IPS DF 4.7 (cell line): ENCODE results near the gene UBE2F.
"Not testable (repeated sequence)": the region's sequence is repeated elsewhere in the genome, so short reads cannot be mapped to it uniquely, and the experiment has no call there.

Source experiments
- DNase-seq: peaks from one replicate; pipeline ENCODE4 v3.0.0-alpha.2; 2013; ENCODE audit warnings: low spot score; ENCODE audit errors: extremely low read depth

The UBE2F gene

GRCh38 chr2:238019962-238020361 is 53.1 kb downstream of the UBE2F start:
- no peak for DNase-seq

- DNase-seq: no peak
These were observed 54.0 kb downstream of the UBE2F start for GRCh38 chr2:238020816-238021215.

GRCh38 chr2:238021327-238021726 is 54.5 kb downstream of the UBE2F start:
- DNase-seq: no peak

- no peak for DNase-seq
These were observed 55.9 kb downstream of the UBE2F start for GRCh38 chr2:238022594-238023157.

GRCh38 chr2:238023608-238024007 is 56.8 kb downstream of the UBE2F start:
- DNase-seq: no peak

- DNase-seq: no peak
These were observed 58.2 kb downstream of the UBE2F start for GRCh38 chr2:238024986-238025385.

GRCh38 chr2:238025741-238026360 is 59.0 kb downstream of the UBE2F start:
- DNase-seq: no peak

- DNase-seq: no peak
These were observed 60.2 kb downstream of the UBE2F start for GRCh38 chr2:238027058-238027457.

- DNase-seq: no peak
These were observed 61.0 kb downstream of the UBE2F start for GRCh38 chr2:238027591-238028415.

GRCh38 chr2:238029853-238030252 is 63.0 kb downstream of the UBE2F start:
- DNase-seq: no peak

- no peak for DNase-seq
These were observed 63.8 kb downstream of the UBE2F start for GRCh38 chr2:238030422-238031155.

- no peak for DNase-seq
These were observed 64.9 kb downstream of the UBE2F start for GRCh38 chr2:238031751-238032150.

- DNase-seq: no peak
These were observed 66.0 kb downstream of the UBE2F start for GRCh38 chr2:238032755-238033337.

- not testable (repeated sequence) for DNase-seq
These were observed 67.2 kb downstream of the UBE2F start for GRCh38 chr2:238033991-238034390.

- DNase-seq: no peak
These were observed 71.4 kb downstream of the UBE2F start for GRCh38 chr2:238038203-238038602.

GRCh38 chr2:238039151-238039550 is 72.3 kb downstream of the UBE2F start:
- DNase-seq: no peak

GRCh38 chr2:238039985-238040384 is 73.2 kb downstream of the UBE2F start:
- no peak for DNase-seq

- no peak for DNase-seq
These were observed 74.1 kb downstream of the UBE2F start for GRCh38 chr2:238040918-238041317.

GRCh38 chr2:238042090-238042489 is 75.3 kb downstream of the UBE2F start:
- DNase-seq: no peak

- DNase-seq: no peak
These were observed 76.2 kb downstream of the UBE2F start for GRCh38 chr2:238042849-238043584.

GRCh38 chr2:238043851-238044250 is 77.0 kb downstream of the UBE2F start:
- no peak for DNase-seq
